HepG2 (cell line): ENCODE measurements around the gene ITPR1. TPM values are rescaled to one million over a fixed set of nuclear protein-coding genes. Genes with fewer than 3 reads are reported as not detected.

Experiments
- EP300 ChIP-seq, 3 experiments: sonication (generic) in 1 of 3; formaldehyde crosslinking in 1 of 3; IDR thresholded peaks; 2 replicates each; pipeline versions ENCODE4 v1.5.1 to v1.6.1; 2011 to 2020; ENCODE audit warnings: low read depth in 2 of 3, low read length in 2 of 3, borderline replicate concordance in 1 of 3, improper control_type of control experiment in 1 of 3, mild to moderate bottlenecking in 1 of 3, missing genetic modification reagents in 1 of 3, moderate library complexity in 1 of 3
- FIP1L1 ChIP-seq: fragments of 200-400 bp; formaldehyde crosslinking; IDR thresholded peaks from 2 replicates; pipeline ENCODE4 v1.6.1; 2018; ENCODE audit warnings: low read depth, mild to moderate bottlenecking, low read length, moderate library complexity, borderline replicate concordance; ENCODE audit not compliant: insufficient read depth
- HOXA3 ChIP-seq: sonication (generic); formaldehyde crosslinking; IDR thresholded peaks from 2 replicates; pipeline ENCODE4 v1.5.0; 2020; ENCODE audit warnings: missing genetic modification reagents
- KAT2B ChIP-seq: fragments of 150-350 bp; IDR thresholded peaks from 2 replicates; pipeline ENCODE4 v1.6.1; 2014; ENCODE audit warnings: low read depth, low read length, borderline replicate concordance
- MTF1 ChIP-seq: sonication (generic); formaldehyde crosslinking; IDR thresholded peaks from 2 replicates; pipeline ENCODE4 v1.5.0; 2020; ENCODE audit warnings: missing genetic modification reagents
- NFIB ChIP-seq: sonication (generic); formaldehyde crosslinking; IDR thresholded peaks from 2 replicates; pipeline ENCODE4 v1.9.0; 2021; ENCODE audit warnings: missing genetic modification reagents, mild to moderate bottlenecking, borderline replicate concordance
- NR3C1 ChIP-seq: sonication (generic); formaldehyde crosslinking; IDR thresholded peaks from 2 replicates; pipeline ENCODE4 v1.4.0; 2020; ENCODE audit warnings: missing genetic modification reagents
- SIX1 ChIP-seq: sonication (generic); formaldehyde crosslinking; IDR thresholded peaks from 2 replicates; pipeline ENCODE4 v1.4.0; 2020; ENCODE audit warnings: missing genetic modification reagents, borderline replicate concordance
- SMAD1 ChIP-seq: sonication (generic); formaldehyde crosslinking; IDR thresholded peaks from 2 replicates; pipeline ENCODE4 v1.4.0; 2020; ENCODE audit warnings: missing genetic modification reagents, low read depth, mild to moderate bottlenecking, borderline replicate concordance
- SOX13 ChIP-seq, 3 experiments: fragments of 450-650 bp in 1 of 3; sonication (generic) in 1 of 3; formaldehyde crosslinking in 1 of 3; IDR thresholded peaks in 2 of 3; conservative IDR thresholded peaks in 1 of 3; 2 replicates each; pipeline versions ENCODE4 v1.5.0 to v1.6.1; 2016 to 2020; ENCODE audit warnings: antibody characterized with exemption in 1 of 3, mild to moderate bottlenecking in 1 of 3, missing compliant biosample characterization in 1 of 3, missing genetic modification reagents in 1 of 3, moderate library complexity in 1 of 3
- ZNF121 ChIP-seq: sonication (generic); formaldehyde crosslinking; IDR thresholded peaks from 2 replicates; pipeline ENCODE4 v1.5.0; 2020; ENCODE audit warnings: mild to moderate bottlenecking, missing genetic modification reagents
- ZNF17 ChIP-seq: sonication (generic); formaldehyde crosslinking; IDR thresholded peaks from 2 replicates; pipeline ENCODE4 v1.5.0; 2020; ENCODE audit warnings: mild to moderate bottlenecking, missing genetic modification reagents
- ZNF317 ChIP-seq: sonication (generic); formaldehyde crosslinking; IDR thresholded peaks from 2 replicates; pipeline ENCODE4 v1.5.0; 2020; ENCODE audit warnings: mild to moderate bottlenecking, missing genetic modification reagents
- ZNF331 ChIP-seq: sonication (generic); formaldehyde crosslinking; IDR thresholded peaks from 2 replicates; pipeline ENCODE4 v1.4.0; 2020; ENCODE audit warnings: missing genetic modification reagents
- ZNF607 ChIP-seq: sonication (generic); formaldehyde crosslinking; IDR thresholded peaks from 2 replicates; pipeline ENCODE4 v1.5.1; 2020; ENCODE audit warnings: missing genetic modification reagents, mild to moderate bottlenecking, borderline replicate concordance
- ZNF703 ChIP-seq: sonication (generic); formaldehyde crosslinking; IDR thresholded peaks from 2 replicates; pipeline ENCODE4 v1.5.1; 2020; ENCODE audit warnings: missing genetic modification reagents, mild to moderate bottlenecking, moderate library complexity, borderline replicate concordance
- ZNF776 ChIP-seq: sonication (generic); formaldehyde crosslinking; IDR thresholded peaks from 2 replicates; pipeline ENCODE4 v1.4.0; 2020; ENCODE audit warnings: mild to moderate bottlenecking, missing genetic modification reagents
- polyA plus RNA-seq, 8 experiments: library from polyadenylated mRNA; depleted of rRNA in 3 of 8; stranded (reverse) in 7 of 8; unstranded in 1 of 8; fragments of >200 nt; fragmentation: Illumina TruSeq in 4 of 8; extraction: Trizol in 4 of 8; gene quantifications; 2 replicates each; pipeline versions ENCODE4 v1.2.1 to v1.2.3, GENCODE V29; 2011 to 2016; ENCODE audit warnings: low read depth in 4 of 8, missing spikeins in 1 of 8, mixed read lengths in 1 of 8; ENCODE audit not compliant: insufficient read depth in 1 of 8
- total RNA-seq, 5 experiments: library from RNA; depleted of rRNA; stranded (reverse); fragments of >200 nt; fragmentation: Illumina TruSeq; extraction: Trizol; gene quantifications; 2 replicates each; pipeline ENCODE4 v1.2.3, GENCODE V29; 2016; ENCODE audit warnings: low read depth in 1 of 5
- TF ChIP-seq, protein P1 (sequence below): sonication (generic); formaldehyde crosslinking; IDR thresholded peaks from 2 replicates; pipeline ENCODE4 v1.4.0; 2020; ENCODE audit warnings: missing genetic modification reagents
- TF ChIP-seq, protein P2 (sequence below): sonication (generic); formaldehyde crosslinking; IDR thresholded peaks from 2 replicates; pipeline ENCODE4 v1.4.0; 2020; ENCODE audit warnings: mild to moderate bottlenecking, low read depth, missing genetic modification reagents
- TF ChIP-seq, protein P3 (sequence below): sonication (generic); IDR thresholded peaks from 2 replicates; pipeline ENCODE4 v1.6.1; 2016; ENCODE audit warnings: low read depth, borderline replicate concordance
- TF ChIP-seq, protein P4 (sequence below): sonication (generic); formaldehyde crosslinking; conservative IDR thresholded peaks from 2 replicates; pipeline ENCODE4 v1.4.0; 2020; ENCODE audit warnings: mild to moderate bottlenecking, missing genetic modification reagents, moderate library complexity

ITPR1 gene
- total and polyA plus RNA-seq, 2 of the 13 experiments (the other 11 are each of a cell fraction or from before 2014, with no cell fraction given) = 10.0 to 11.4 TPM

DNA sequence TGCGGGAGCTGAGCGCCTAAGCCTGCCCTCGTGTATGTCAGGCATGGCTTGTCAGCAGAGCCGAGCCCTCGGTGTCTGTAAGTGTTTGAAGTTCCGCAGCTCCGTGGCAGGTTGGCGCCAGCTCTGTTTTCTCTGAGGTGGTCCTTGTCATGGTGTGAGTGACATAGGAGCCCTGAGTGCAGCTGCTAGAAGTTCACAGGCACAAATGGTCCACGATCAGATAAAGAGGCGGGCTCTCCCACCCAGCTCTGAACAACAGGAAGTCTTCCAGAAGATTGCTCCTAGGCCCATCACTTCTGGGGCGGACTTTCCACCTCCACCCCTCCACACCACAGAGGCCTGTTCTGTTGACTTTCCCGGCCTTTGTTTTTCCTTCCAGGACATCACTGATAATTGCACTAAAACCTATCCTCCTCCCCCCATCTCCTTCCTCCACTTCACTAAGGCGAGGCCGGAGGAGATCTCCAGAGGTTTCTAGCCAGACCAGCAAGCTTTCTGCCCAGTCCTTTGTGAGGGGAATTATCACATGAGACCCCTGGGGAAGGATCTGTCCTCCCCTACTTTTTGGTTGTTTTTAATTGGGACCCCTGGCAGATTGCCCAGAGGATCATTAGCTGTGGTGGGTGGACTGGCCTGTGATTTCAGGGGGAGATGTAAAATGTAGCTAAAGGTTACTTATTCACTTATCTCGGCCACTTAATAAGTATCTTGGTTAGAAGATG lies 19.9 kb downstream of the ITPR1 start (continued):
- TF ChIP-seq, protein P1, sequence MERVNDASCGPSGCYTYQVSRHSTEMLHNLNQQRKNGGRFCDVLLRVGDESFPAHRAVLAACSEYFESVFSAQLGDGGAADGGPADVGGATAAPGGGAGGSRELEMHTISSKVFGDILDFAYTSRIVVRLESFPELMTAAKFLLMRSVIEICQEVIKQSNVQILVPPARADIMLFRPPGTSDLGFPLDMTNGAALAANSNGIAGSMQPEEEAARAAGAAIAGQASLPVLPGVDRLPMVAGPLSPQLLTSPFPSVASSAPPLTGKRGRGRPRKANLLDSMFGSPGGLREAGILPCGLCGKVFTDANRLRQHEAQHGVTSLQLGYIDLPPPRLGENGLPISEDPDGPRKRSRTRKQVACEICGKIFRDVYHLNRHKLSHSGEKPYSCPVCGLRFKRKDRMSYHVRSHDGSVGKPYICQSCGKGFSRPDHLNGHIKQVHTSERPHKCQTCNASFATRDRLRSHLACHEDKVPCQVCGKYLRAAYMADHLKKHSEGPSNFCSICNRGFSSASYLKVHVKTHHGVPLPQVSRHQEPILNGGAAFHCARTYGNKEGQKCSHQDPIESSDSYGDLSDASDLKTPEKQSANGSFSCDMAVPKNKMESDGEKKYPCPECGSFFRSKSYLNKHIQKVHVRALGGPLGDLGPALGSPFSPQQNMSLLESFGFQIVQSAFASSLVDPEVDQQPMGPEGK (CRISPR knock-in tag) = 0 out of 2 replicates have a peak, but pooled peaks have one; percentile 26
- no peak for TF ChIP-seq ZNF17 (CRISPR knock-in tag)
- no peak for TF ChIP-seq HOXA3 (CRISPR knock-in tag)
- no peak for TF ChIP-seq FIP1L1
- TF ChIP-seq SMAD1 (CRISPR knock-in tag) = no peak
- peak in 1 of 2 experiments; percentile 66; a peak in 1 of 4 replicates for TF ChIP-seq EP300 (IDR thresholded peaks at IDR 0.05; ENCODE audit: low read depth in 2 of 2, low read length in 2 of 2)
- no peak for TF ChIP-seq EP300 (CRISPR knock-in tag; IDR thresholded peaks at IDR 0.05; ENCODE audit: borderline replicate concordance)
- TF ChIP-seq ZNF317 = peak; percentile 68; the same call in 1 of the 2 replicates
- TF ChIP-seq, protein P2, sequence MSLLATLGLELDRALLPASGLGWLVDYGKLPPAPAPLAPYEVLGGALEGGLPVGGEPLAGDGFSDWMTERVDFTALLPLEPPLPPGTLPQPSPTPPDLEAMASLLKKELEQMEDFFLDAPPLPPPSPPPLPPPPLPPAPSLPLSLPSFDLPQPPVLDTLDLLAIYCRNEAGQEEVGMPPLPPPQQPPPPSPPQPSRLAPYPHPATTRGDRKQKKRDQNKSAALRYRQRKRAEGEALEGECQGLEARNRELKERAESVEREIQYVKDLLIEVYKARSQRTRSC = no peak
- TF ChIP-seq NFIB = no peak
- no peak for TF ChIP-seq SIX1
- no peak for TF ChIP-seq MTF1 (CRISPR knock-in tag)
- TF ChIP-seq, protein P3, sequence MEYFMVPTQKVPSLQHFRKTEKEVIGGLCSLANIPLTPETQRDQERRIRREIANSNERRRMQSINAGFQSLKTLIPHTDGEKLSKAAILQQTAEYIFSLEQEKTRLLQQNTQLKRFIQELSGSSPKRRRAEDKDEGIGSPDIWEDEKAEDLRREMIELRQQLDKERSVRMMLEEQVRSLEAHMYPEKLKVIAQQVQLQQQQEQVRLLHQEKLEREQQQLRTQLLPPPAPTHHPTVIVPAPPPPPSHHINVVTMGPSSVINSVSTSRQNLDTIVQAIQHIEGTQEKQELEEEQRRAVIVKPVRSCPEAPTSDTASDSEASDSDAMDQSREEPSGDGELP = no peak
- TF ChIP-seq, protein P4, sequence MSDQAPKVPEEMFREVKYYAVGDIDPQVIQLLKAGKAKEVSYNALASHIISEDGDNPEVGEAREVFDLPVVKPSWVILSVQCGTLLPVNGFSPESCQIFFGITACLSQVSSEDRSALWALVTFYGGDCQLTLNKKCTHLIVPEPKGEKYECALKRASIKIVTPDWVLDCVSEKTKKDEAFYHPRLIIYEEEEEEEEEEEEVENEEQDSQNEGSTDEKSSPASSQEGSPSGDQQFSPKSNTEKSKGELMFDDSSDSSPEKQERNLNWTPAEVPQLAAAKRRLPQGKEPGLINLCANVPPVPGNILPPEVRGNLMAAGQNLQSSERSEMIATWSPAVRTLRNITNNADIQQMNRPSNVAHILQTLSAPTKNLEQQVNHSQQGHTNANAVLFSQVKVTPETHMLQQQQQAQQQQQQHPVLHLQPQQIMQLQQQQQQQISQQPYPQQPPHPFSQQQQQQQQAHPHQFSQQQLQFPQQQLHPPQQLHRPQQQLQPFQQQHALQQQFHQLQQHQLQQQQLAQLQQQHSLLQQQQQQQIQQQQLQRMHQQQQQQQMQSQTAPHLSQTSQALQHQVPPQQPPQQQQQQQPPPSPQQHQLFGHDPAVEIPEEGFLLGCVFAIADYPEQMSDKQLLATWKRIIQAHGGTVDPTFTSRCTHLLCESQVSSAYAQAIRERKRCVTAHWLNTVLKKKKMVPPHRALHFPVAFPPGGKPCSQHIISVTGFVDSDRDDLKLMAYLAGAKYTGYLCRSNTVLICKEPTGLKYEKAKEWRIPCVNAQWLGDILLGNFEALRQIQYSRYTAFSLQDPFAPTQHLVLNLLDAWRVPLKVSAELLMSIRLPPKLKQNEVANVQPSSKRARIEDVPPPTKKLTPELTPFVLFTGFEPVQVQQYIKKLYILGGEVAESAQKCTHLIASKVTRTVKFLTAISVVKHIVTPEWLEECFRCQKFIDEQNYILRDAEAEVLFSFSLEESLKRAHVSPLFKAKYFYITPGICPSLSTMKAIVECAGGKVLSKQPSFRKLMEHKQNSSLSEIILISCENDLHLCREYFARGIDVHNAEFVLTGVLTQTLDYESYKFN = peak; percentile 69
- TF ChIP-seq ZNF607 (CRISPR knock-in tag) = no peak
- TF ChIP-seq SOX13 (IDR thresholded peaks at IDR 0.05) = no peak
- peak in 1 of 2 experiments; percentile 45; a peak in 1 of 4 replicates for TF ChIP-seq SOX13 (CRISPR knock-in tag; conservative IDR thresholded peaks at IDR 0.05 in 1 of 2, IDR thresholded peaks at IDR 0.05 in 1 of 2)
- TF ChIP-seq NR3C1 (CRISPR knock-in tag) = no peak
- TF ChIP-seq KAT2B = no peak
- no peak for TF ChIP-seq ZNF121 (CRISPR knock-in tag)
- TF ChIP-seq ZNF776 = no peak
- TF ChIP-seq ZNF703 (CRISPR knock-in tag) = no peak
- no peak for TF ChIP-seq ZNF331 (CRISPR knock-in tag)
